GM19023 (cell line): ENCODE results near the gene CRYBG1.
"Not testable (repeated sequence)": the region's sequence is repeated elsewhere in the genome, so short reads cannot be mapped to it uniquely, and the experiment has no call there.

ENCODE experiments used
- ATAC-seq: cut with Tn5 transposase; IDR thresholded peaks from one replicate; pipeline ENCODE4 v1.9.1; 2021; ENCODE audit warnings: mild to moderate bottlenecking, moderate library complexity; ENCODE audit not compliant: unreplicated experiment

The CRYBG1 gene

DNA sequence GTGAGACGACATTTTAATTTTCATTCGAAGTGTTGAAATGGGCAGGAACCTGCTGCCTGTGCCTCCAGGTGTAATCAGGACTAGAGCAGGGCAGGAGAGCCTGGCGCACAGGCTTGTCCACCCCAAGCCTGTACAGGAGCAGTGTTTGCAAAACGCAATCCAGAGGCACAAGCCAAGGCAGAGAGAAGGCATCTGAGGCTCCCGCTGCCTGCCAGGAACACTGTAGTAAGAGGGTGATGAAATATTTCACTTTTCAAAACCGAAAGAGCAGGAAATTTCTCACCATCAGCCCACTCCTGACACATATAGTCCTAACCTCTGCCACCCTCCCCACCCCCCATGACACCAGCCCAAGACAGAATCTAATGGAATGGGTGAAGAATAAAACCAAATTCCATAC lies 136.3 kb downstream of the CRYBG1 start:
- no peak for ATAC-seq

DNA sequence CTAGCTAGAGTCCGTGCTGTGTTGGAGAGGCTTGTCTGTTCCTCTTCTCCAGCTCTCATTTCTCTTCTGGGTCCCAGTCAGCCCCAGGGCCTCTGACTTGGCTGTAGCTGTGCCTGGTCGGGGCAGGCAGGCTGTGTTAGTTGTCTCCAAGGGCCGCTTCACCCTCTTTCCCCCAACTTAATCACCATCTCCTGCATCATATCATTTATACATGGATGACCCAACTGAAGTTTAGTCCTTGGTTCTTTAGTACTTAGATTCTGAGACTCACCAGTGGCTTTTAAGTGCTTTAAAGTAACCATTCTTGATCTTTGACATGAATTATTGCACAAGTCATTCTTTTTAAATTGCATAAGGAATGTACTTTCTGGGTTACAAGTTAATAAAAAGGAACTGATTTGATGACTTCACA lies 141.4 kb downstream of the CRYBG1 start:
- no peak for ATAC-seq

DNA sequence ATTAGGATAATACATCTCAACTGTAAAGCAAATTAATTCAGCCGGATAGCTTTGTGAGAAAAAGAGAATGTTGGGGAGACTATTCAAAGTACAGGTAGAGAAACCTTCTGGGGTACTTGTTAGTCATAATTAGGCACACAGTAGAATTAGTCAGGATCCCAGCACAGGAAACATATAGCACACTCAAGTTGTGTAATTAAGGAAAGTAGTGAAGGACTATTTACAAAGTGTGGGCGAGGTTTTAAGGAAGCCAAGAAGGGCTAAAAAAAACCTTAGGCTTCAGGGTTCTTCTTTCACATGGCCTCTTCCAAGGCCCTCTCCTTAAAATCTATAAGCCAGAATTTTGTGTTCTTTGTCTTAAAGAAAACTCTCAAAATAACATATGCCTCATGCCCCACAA lies 142.0 kb downstream of the CRYBG1 start:
- ATAC-seq, result no peak

DNA sequence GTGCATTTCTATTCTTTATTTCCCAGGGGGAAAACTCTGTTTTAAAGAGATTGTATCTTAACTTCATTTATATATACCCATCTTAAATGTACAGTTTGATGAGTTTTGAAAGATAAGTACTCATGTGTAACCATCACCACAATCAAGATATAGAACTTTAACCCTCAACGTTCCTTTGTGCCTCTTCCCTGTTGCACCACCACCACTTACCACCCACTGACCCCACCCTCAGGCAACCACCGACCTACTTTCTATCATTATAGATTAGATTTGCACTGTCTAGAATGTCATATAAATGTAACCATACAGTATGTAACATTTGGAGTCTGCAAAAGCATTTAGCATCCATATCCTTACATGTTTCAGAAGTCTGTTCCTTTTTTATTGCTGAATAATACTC lies 147.8 kb downstream of the CRYBG1 start:
- ATAC-seq, result no peak

DNA sequence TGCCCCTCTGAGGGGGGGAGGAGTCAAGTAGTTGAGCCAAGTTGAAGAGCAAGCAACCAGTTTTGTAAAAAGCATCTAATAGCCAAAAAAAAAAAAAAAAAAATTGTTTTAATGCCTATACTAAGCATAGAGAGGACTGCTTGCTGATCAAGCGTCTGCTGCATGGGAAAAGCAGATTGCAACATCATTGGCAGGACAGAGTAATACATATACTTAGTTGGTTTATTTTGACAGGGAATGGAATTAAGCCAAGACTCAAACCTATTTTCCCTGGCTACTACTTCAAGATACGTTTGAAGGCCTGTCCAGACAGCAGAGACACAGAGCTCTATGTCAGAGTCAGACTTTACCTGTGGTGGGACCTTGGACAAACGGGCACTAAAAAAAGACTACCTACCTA lies 148.3 kb downstream of the CRYBG1 start:
- no peak for ATAC-seq

DNA sequence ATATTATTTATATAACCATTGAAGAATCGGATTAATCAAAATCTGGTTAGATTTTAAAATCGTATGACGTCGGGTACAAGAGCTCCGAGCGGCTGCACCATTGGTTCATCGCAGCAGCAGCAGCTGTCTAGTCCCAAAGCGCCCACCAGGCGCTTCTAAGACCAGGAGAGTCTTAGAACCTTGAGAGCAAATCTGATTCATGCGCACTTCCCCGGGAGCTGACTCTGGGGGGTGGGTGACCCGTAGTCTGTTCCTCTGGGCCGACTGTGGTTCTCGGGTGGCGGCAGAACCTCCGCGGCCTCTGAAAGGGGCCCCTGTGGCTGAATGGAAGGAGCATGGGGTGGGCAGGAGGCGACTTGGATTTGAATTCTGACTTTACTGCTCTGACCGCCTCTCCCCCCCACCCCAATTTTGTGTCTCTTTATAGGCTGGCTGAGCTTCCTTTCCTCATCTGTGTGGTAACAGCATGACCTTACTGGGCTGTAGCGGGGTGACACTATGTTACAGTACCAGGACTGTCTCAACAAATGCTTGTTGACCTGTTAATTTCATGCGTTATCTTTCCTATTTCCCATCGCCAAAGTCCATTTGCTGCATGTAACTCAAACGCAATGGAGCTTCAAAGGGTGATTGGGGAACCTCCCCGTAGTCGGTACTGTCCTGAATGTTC lies 149.0 kb downstream of the CRYBG1 start:
- no peak for ATAC-seq

DNA sequence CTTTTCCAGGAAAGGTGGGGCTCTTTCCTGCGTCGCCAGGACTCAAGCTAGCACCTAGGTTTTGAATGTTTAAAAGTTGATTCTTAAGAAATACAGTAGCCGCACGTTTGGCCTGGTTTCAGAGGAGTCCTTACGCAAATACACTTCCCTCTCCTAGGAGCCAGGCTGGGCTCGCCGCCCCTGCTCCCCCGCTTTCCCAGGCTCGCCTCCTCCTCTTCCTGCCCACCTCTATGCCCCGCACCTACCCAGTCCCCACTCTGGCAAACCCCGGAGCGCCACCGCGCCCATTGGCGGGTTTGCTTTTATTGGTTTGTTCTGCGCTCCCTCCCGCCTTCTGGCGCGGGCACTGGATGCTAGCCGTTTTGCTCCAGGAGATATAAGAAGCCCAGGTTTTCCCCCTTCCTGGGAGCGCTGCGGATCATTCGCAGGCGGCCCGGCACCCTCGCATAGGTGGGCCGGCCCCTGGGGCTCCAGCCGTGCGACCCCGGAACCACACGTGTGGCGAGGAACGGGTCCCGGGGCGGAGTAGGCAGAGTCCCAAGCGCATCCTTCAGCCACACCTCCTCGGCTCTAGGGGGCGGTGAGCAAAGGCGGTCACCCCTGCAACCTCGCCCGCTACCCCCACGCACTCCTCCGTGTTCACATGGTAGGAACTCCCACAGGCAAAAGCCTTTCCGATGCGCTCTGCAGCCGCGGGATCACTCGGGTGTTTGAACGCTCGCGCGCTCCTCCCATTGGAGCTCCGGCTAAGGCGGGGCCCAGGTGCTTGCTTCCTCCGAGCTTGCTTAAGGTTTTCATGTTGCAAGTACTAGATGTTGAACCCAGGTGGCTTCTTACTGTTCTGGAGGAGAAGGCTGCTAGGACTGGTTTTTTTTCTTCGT lies 149.8 kb downstream of the CRYBG1 start:
- ATAC-seq, result no peak

DNA sequence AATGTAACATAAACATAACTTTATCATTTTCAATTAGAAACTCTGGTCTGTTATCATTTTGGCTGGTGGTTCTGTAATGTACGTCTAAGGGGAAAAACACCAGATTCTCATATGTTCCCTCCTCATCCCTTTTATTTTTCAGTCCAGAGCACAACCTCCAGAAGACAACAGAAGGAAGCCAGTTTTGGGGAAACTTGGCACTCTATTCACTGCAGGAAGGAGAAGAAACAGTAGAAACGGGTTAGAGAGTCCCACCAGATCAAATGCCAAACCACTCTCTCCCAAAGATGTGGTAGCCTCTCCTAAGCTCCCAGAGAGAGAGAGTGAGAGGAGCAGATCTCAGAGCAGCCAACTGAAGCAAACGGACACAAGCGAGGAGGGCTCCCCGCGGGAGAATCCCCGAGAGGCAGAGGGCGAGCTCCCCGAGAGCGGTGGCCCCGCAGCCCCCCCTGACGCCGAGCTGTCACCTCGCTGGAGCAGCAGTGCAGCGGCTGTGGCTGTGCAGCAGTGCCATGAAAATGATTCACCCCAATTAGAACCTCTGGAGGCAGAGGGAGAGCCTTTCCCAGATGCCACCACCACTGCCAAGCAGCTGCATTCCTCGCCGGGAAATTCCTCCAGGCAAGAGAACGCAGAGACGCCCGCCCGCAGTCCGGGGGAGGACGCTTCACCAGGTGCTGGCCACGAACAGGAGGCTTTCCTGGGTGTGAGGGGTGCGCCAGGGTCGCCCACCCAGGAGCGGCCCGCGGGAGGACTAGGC lies 151.0 kb downstream of the CRYBG1 start:
- peak; percentile 11 for ATAC-seq

DNA sequence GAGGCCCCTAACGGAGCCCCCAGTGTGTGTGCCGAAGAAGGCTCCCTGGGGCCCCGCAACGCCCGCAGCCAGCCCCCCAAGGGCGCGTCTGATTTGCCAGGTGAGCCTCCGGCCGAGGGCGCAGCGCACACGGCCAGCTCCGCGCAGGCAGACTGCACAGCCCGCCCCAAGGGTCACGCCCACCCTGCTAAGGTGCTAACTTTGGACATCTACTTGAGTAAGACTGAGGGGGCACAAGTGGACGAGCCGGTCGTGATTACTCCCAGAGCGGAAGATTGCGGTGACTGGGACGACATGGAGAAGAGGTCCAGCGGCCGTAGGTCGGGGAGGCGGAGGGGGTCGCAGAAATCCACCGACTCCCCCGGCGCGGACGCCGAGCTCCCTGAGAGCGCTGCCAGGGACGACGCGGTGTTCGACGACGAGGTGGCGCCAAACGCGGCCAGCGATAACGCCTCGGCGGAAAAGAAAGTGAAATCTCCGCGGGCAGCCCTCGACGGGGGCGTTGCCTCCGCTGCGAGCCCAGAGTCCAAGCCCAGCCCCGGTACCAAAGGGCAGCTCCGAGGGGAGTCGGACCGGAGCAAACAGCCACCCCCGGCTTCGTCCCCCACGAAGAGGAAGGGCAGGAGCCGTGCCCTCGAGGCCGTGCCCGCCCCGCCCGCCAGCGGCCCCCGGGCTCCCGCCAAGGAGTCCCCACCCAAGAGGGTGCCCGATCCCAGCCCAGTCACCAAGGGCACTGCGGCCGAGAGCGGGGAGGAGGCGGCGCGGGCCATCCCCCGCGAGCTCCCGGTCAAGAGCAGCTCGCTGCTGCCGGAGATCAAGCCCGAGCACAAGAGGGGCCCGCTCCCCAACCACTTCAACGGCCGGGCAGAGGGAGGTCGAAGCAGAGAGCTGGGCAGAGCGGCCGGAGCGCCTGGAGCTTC lies 151.8 kb downstream of the CRYBG1 start:
- peak; percentile 74 for ATAC-seq

DNA sequence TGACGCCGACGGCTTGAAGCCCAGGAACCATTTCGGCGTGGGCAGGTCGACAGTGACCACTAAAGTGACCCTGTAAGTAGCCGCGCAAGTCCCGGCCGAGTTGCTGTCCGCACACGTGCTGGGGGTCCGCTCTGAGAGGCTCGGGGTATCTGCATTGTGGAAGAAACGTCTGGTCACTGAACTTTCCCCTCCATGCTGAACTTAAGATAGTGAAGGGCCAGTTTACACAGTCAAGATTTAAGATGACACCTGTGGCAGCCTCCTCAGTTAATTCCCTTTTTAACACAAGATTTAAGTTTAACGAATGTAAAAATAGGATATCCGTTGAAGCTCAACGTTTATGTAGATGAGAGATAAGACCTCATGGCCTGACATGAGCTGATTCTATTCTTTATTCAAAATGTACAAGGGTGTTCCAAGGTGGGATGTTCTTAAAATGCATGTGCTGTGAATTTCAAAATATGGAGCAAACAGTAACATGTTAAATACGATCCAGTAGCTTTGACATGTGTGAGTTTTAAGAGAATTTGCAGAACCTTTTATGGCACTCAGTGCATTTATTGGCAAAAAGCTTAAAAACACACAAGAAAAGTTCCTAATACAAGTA lies 152.6 kb downstream of the CRYBG1 start:
- no peak for ATAC-seq

DNA sequence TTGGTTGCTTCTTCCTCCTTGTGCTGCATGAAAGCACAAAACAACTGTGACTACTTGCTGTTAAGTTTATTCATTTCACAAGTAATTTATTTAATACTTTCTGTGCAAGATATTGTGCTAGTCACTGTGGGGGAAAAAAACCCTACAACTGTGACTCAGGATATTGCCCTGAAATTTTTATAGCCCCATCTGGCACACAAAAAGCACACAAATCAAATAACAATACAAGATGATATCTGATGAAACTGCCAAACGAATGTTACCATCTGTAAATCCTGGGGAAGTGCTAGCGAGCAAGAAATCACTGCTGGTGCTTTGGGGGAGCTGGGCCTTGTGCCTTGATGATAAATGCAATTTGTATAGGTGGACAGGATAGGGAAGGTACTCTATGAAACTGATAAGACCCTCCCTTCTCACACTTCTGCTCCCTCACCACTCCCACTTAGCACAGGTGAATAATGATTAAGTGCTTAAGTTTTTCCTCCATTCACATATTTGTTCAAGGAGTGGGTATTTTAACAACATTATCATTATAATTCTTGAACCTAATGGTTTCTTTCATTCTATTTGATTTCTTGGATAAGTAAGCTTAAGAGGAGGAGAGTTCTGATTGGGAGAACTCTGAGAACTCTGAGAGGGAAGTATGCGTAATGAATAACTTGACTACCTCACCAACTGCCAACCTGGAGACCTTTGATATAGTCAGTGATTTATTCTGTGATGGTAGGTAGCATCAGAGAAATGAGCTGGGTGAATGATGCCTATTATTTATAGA lies 153.5 kb downstream of the CRYBG1 start:
- ATAC-seq, result no peak

DNA sequence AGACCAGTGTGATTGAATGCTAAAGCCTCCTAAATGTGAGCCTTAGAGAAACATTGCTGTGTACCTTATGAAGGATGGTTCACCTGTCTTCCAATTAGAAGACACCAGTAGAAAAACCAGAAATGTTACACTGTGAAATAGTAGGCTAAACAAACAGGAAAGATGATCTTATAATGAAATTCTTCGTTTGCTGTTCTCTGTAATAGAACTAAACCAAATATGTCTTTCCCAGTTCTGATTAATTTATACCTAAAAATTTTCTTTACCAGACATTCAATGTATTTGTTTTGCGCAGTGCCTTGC lies 154.0 kb downstream of the CRYBG1 start:
- ATAC-seq, result no peak

DNA sequence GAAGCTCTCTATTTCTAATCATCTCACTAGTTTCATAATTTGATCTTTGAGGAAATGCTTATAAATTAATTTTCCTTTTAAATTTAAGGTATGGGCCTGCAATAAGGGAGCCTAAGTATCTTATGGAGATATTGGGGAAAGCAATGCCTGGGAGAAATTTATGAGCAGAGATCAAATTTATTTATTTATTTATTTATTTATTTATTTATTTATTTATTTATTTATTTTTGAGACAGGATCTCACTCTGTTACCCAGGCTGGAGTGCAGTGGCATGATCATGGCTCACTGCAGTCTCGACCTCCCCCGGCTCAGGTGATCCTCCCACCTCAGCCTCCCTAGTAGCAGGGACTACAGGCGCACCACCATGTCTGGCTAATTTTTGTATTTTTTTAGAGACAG lies 155.1 kb downstream of the CRYBG1 start:
- ATAC-seq, result not testable (repeated sequence)

DNA sequence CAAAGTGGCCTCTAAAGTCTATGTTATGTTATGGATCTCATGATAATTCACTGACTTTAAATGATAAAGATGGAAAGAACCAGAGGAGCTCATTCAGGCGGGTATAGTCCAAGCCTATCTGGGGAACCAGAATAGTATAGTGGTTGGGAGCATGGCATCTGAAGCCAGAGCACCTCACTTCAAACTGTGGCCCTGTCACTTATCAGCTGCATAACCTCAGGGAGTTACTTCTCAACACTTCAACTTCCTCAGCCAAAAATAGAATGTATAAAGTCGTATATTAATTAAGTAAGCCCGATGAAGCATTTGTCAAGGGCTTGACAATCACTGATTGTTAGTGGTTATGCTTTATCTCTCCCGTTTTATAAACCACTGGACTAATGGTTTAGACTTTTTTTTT lies 156.1 kb downstream of the CRYBG1 start:
- no peak for ATAC-seq

DNA sequence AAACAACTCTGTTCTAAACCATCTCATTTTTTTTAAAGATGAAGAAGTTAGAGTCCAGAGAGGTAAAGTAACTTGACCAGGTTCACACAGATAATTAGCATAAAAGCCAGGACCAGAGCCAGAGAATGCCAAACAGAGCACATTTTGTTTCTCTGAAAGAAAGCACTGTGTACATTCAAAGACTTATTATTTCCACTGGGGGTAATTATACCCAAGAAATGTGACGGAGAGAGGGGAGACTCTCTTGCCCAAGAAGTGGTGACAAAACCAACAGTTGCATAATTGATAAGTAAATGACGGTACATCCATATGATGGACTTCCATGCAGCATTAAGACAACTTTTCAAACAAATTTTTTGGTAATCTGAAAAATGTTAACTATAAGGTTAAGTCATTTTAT lies 157.2 kb downstream of the CRYBG1 start:
- no peak for ATAC-seq

DNA sequence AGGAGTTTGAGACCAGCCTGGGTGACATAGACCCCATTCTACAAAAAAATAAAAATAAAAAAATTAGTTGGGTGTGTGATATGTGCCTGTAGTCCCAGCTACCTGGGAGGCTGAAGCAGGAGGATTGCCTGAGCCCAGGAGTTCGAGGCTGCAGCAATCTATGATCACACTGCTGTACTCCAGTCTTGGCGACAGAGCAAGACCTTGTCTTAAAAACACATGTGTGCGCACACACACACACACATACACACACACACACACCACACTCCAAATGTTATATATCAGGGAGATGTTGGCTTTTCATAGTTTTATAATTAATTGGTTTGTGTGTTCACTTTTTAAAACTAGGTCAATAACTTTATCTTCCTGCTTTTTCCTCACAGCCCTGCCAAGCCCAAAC lies 158.2 kb downstream of the CRYBG1 start:
- ATAC-seq, result no peak

DNA sequence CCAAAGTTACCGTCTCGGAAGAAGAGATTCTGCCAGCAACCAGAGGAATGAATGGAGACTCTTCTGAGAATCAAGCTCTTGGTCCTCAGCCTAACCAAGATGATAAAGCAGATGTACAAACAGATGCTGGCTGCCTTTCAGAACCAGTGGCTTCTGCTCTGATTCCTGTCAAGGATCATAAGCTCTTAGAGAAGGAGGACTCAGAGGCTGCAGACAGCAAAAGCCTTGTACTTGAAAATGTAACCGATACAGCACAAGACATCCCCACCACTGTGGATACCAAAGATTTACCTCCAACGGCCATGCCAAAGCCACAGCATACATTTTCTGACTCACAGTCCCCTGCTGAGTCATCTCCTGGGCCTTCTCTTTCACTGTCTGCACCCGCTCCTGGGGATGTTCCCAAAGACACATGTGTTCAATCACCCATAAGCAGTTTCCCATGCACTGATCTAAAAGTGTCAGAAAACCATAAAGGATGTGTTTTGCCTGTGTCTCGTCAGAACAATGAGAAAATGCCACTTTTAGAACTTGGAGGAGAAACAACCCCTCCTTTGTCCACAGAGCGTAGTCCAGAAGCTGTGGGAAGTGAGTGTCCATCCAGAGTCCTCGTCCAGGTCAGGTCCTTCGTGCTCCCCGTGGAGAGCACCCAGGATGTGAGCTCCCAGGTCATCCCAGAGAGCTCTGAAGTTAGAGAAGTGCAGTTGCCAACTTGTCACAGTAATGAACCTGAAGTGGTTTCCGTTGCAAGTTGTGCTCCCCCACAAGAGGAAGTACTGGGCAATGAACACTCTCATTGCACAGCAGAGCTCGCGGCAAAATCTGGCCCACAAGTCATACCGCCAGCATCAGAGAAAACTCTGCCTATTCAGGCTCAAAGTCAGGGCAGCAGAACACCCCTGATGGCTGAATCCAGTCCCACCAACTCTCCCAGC lies 159.2 kb downstream of the CRYBG1 start:
- peak; percentile 66 for ATAC-seq

DNA sequence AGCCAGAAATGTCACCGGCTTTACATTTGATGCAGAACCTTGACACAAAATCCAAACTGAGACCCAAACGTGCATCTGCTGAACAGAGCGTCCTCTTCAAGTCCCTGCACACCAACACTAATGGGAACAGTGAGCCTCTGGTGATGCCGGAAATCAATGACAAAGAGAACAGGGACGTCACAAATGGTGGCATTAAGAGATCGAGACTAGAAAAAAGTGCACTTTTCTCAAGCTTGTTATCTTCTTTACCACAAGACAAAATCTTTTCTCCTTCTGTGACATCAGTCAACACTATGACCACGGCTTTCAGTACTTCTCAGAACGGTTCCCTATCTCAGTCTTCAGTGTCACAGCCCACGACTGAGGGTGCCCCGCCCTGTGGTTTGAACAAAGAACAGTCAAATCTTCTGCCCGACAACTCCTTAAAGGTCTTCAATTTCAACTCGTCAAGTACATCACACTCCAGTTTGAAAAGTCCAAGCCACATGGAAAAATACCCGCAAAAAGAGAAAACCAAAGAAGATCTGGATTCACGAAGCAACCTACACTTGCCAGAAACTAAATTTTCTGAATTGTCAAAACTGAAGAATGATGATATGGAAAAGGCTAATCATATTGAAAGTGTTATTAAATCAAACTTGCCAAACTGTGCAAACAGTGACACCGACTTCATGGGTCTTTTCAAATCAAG lies 160.3 kb downstream of the CRYBG1 start:
- ATAC-seq, result peak; percentile 59
